GM18867 (cell line): ENCODE data around the gene ACRV1.
"Not testable (repeated sequence)": the region's sequence is repeated elsewhere in the genome, so short reads cannot be mapped to it uniquely, and the experiment has no call there.

ENCODE experiments used
- ATAC-seq: cut with Tn5 transposase; IDR thresholded peaks from one replicate; pipeline ENCODE4 v1.9.1; 2021; ENCODE audit warnings: mild to moderate bottlenecking, moderate library complexity; ENCODE audit not compliant: unreplicated experiment

ACRV1 gene

GRCh38 chr11:125680747-125681146, at the start of gene ACRV1:
ACRV1 (minus strand) TSS chr11:125680847; CDS start chr11:125680780, 67 bp downstream.
- no peak for ATAC-seq

- no peak for ATAC-seq
These were observed 48.3 kb upstream of the ACRV1 start for GRCh38 chr11:125728969-125729368.

GRCh38 chr11:125724125-125724524, 43.5 kb upstream of the ACRV1 start:
- no peak for ATAC-seq

- no peak for ATAC-seq
These were observed 40.1 kb upstream of the ACRV1 start for GRCh38 chr11:125720781-125721180.

GRCh38 chr11:125704686-125705085, 24.0 kb upstream of the ACRV1 start:
- not testable (repeated sequence) for ATAC-seq

- no peak for ATAC-seq
These were observed 21.4 kb upstream of the ACRV1 start for GRCh38 chr11:125701858-125702621.

GRCh38 chr11:125701018-125701610, 20.5 kb upstream of the ACRV1 start:
- no peak for ATAC-seq

- ATAC-seq, result no peak
These were observed 14.3 kb upstream of the ACRV1 start for GRCh38 chr11:125694951-125695350.

GRCh38 chr11:125692887-125693286, 12.2 kb upstream of the ACRV1 start:
- ATAC-seq, result no peak

- no peak for ATAC-seq
These were observed 9.4 kb upstream of the ACRV1 start for GRCh38 chr11:125690006-125690405.

GRCh38 chr11:125689274-125689859, 8.7 kb upstream of the ACRV1 start:
- no peak for ATAC-seq

- no peak for ATAC-seq
These were observed 8.0 kb upstream of the ACRV1 start for GRCh38 chr11:125688632-125689031.

- no peak for ATAC-seq
These were observed 7.4 kb upstream of the ACRV1 start for GRCh38 chr11:125688066-125688465.

GRCh38 chr11:125685228-125685627, 4.6 kb upstream of the ACRV1 start:
- ATAC-seq, result no peak

GRCh38 chr11:125679837-125680236, 810 bp downstream of the ACRV1 start:
- no peak for ATAC-seq

GRCh38 chr11:125679397-125679796, 1.2 kb downstream of the ACRV1 start:
- ATAC-seq, result no peak

- no peak for ATAC-seq
These were observed 5.5 kb downstream of the ACRV1 start for GRCh38 chr11:125675196-125675595.

GRCh38 chr11:125674210-125674609, 6.4 kb downstream of the ACRV1 start:
- ATAC-seq, result no peak

- no peak for ATAC-seq
These were observed 9.1 kb downstream of the ACRV1 start for GRCh38 chr11:125671561-125671960.

- no peak for ATAC-seq
These were observed 10.5 kb downstream of the ACRV1 start for GRCh38 chr11:125670172-125670571.

GRCh38 chr11:125667151-125667550, 13.5 kb downstream of the ACRV1 start:
- ATAC-seq, result no peak

GRCh38 chr11:125663910-125664309, 16.7 kb downstream of the ACRV1 start:
- no peak for ATAC-seq
